Sciatic nerve (tissue), 2 donors: ENCODE data around the gene FOXO3. TPM values are rescaled to one million over a fixed set of nuclear protein-coding genes. Genes with fewer than 3 reads are reported as not detected.

ENCODE experiments used
- ATAC-seq: fragments of 200-7000 bp; cut with Tn5 transposase; one replicate; pipeline ENCODE4 v1.9.1; 2020; ENCODE audit warnings: mild to moderate bottlenecking, moderate library complexity
- DNase-seq: peaks from one replicate; pipeline ENCODE4 v3.0.0-alpha.2; 2020; ENCODE audit warnings: low spot score
- intact Hi-C: fragments of 100-400 bp; cut with DNase I; formaldehyde crosslinking; loops from one replicate; pipeline ENCODE4 v1.14.2; 2022
- total RNA-seq: library from RNA; stranded (reverse); fragmentation: NEBNext Ultra II Directional; extraction: Animal tissue kit (Norgen Biotek cat#: 25700); gene quantifications from one replicate; pipeline ENCODE4 v1.2.1, GENCODE V29; 2021
- donor health status: DM: no; HTN: no; CAD: no.
- donor health status: DM: no; HTN: no; CAD: no.

FOXO3 gene
- total RNA-seq, 1 donor from 2014 or later = 79.1 TPM

DNA sequence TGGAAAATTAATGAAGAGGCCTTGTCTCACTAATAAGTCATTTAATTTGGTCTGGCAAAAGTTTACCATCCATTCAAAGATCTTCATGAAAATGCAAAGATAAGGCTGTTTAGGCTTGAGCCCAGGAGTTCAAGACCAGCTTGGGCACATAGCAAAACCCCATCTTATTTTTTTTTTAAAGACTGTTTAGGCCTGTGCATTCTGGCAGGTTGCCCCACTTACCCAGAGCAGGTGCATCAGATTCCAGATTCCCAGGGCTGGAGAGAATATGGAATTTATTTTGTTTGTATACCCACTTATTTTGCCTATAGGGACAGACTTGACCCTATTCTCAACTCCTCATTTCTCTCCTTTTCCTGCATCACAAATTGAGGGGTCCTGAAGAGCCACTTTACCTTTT lies 5.7 kb downstream of the FOXO3 start:
- DNase-seq = no peak
- no peak for ATAC-seq
- intact Hi-C loops = no loop called here

DNA sequence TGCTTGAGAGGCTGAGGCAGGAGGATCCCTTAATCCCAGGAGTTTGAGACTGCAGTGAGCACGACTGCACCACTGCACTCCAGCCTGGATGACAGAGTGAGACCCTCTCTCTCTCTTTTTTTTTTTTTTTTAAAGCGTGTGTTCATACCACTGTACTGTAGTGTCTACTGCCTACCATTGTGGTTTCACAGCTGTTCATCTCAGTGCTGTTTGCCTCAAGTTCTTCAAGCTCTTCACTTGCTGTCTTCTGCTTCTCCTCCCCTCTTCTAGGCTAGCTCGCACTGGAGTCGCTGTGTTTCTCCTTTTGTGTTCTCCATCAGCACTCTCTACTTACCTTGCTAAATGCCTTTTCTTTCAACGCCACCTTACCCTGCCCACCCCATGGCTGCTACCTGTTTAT lies 7.4 kb downstream of the FOXO3 start:
- ATAC-seq (no peak), DNase-seq (no peak)
- intact Hi-C loops = no loop called here

GRCh38 chr6:108568551-108569305 lies 8.0 kb downstream of the FOXO3 start:
- ATAC-seq (no peak), DNase-seq (no peak)
- intact Hi-C loops = no loop called here

DNA sequence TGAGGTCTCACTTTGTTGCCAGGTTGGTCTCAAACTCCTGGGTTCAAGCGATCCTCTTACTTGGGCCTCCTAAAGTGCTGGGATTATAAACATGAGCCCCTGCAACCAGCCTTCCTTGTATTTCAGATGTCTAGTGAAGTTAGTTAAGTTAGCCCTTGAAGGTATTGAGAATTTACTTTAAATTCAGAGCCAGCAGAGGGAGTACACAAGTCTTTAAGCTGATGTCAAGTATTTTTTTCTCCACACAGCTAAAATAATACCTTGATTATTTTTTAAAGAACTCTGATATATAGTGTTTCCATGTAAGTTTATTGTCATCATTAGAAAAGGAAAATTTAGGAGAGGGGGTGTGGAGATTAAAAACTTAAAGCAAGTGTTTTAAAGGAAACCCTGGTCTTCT lies 9.8 kb downstream of the FOXO3 start:
- intact Hi-C loops = no loop called here
- DNase-seq = no peak
- ATAC-seq = no peak

- DNase-seq (no peak), ATAC-seq (peak; percentile 45)
- intact Hi-C loops = no loop called here
These were observed 13.9 kb downstream of the FOXO3 start for GRCh38 chr6:108574457-108575141.

DNA sequence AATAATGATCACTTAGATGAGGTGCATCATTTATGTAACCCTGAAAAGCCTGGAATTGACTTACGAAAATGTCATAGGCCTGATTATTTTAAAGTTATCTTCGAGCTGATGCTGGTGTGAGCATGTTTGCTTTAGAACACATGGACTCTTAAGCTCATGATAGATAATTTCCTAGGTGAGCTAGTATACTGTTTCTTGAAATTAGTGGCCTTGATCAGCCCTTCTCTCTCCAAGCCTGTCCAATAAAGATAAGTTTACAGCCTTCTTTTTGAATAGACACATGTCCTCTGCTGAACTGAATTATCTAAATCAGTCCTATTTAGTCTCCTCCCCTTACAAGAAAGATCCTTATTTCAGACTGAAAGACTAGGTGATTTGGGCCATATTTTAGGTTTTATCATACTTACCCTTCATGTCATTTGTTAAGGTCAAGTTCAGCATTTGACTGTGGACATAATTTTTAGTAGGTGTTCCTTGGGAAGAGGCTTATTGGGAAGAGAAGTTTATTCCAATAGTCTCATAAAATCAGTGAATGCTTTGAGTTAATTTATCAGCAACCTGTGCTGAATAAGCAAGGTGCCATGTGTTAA lies 15.3 kb downstream of the FOXO3 start:
- ATAC-seq (no peak), DNase-seq (no peak)
- intact Hi-C loops = no loop called here

GRCh38 chr6:108576709-108577108 lies 16.0 kb downstream of the FOXO3 start:
- intact Hi-C loops = no loop called here
- peak; percentile 6 for ATAC-seq
- no peak for DNase-seq

DNA sequence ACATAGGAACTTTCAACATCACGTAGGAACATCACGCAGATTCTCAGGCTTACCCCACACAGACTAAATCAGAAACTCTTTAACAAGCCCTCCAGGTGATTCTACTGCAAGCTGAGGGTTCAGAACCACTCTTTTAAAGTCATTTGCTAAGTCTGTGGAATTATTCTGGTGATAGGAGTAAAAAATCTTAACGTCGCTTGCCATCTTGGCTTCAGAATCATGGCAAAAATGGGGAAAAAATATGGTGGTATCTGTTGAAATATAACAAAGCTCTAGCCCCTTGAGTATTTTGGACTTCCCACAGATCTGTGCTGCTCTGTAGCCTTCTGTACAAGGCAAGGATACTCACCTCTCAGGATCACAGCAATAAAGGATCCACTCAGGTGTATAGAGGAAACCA lies 17.4 kb downstream of the FOXO3 start:
- intact Hi-C loops = no loop called here
- no peak for DNase-seq
- no peak for ATAC-seq

GRCh38 chr6:108578595-108579327 lies 18.0 kb downstream of the FOXO3 start:
- ATAC-seq (no peak), DNase-seq (no peak)
- intact Hi-C loops = no loop called here

DNA sequence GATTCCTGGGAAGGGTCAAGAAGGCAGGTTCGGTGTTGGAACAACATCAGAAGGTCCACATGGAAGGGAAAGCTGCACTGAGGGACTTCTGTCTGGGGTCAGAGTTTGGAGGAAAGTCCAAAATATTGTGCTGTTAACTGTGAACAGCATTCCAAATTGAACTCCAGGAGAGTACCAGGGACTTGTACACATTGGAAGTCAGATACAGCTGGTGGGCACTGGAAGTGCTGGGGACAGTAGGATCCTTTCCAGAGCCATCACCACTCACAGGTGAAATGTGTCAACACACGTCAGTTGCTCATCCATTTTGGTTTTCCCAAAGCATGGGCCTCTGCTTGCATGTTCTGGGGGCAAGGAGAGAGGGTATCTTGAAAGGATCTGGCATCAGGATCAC lies 18.6 kb downstream of the FOXO3 start:
- ATAC-seq (no peak), DNase-seq (no peak)
- intact Hi-C loops = no loop called here

- intact Hi-C loops = no loop called here
- ATAC-seq = no peak
These were observed 19.9 kb downstream of the FOXO3 start for GRCh38 chr6:108580646-108581045.

DNA sequence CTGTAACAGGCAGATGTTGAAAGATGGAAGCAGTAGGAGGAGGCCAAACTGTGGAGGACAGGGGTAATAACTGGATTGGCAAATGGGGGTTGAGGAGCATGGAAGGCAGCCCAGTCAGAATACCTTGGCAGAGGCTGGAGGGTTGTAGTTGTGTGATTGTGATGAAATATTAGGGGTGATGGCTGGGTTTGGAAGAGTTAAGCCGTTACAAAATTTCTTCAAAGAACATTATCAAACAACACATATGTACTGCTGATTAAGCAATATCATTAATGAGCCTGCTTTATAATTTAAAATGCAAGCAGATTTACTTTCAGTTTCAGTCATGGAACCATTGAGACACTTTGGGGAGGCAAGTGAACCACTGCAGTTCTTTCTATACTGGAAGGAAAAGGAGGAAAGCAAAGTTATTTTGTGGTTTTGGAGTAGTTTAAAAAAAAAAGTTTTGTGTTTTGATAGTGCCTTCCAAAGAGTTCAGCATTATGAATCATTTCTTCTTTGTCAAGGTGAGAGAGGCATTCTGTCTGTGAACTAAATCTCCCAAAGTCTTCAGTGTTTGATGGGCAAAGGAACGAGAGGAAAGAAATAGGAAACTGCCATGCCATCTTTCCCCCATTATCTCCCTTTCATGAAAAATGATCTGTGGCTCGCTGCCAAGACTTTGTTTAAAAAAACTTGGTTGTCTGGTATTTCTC lies 20.7 kb downstream of the FOXO3 start:
- peak; percentile 84 for ATAC-seq
- no peak for DNase-seq
- intact Hi-C loops = no loop called here

More at GRCh38 chr6:108580646-108581045, 19.9 kb downstream of the FOXO3 start:
- no peak for DNase-seq

- ATAC-seq = no peak
- no peak for DNase-seq
- intact Hi-C loops = no loop called here
These were observed 21.3 kb downstream of the FOXO3 start for GRCh38 chr6:108581932-108582475.

- DNase-seq = no peak
- no peak for ATAC-seq
- intact Hi-C loops = no loop called here
These were observed 21.9 kb downstream of the FOXO3 start for GRCh38 chr6:108582618-108583017.

GRCh38 chr6:108584323-108584722 lies 23.6 kb downstream of the FOXO3 start:
- ATAC-seq (no peak), DNase-seq (no peak)
- intact Hi-C loops = no loop called here

GRCh38 chr6:108585359-108585758 lies 24.6 kb downstream of the FOXO3 start:
- intact Hi-C loops = no loop called here
- no peak for DNase-seq
- ATAC-seq = no peak

DNA sequence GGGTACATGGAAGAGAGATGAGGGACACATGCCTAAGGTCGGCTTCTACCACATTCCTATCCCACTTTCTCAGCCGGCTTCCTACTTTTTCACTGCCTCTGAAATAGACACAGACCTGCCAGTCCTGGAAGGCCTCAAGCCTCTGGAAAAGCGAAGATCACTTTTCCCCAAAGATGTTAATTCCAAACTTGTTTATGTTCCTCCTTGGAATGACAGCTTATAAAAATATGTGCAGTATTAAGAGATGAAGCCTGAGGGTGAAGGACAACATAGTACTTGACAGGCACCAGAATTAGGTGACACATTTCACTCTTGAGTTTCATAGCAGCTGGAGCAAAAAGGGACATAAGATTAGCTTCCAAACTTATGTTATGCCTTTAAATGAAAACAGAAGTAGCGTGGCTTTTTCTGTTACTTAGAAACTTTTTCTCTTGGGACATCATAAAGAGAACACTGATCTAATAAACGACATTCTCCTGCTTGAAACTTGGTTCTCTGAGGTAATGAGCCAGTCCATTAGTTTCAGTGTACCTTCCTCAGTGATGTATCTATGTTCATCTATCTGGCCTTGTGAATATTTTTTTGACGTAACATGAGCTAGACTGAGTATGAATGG lies 25.3 kb downstream of the FOXO3 start:
- intact Hi-C loops = no loop called here
- ATAC-seq (no peak), DNase-seq (no peak)

DNA sequence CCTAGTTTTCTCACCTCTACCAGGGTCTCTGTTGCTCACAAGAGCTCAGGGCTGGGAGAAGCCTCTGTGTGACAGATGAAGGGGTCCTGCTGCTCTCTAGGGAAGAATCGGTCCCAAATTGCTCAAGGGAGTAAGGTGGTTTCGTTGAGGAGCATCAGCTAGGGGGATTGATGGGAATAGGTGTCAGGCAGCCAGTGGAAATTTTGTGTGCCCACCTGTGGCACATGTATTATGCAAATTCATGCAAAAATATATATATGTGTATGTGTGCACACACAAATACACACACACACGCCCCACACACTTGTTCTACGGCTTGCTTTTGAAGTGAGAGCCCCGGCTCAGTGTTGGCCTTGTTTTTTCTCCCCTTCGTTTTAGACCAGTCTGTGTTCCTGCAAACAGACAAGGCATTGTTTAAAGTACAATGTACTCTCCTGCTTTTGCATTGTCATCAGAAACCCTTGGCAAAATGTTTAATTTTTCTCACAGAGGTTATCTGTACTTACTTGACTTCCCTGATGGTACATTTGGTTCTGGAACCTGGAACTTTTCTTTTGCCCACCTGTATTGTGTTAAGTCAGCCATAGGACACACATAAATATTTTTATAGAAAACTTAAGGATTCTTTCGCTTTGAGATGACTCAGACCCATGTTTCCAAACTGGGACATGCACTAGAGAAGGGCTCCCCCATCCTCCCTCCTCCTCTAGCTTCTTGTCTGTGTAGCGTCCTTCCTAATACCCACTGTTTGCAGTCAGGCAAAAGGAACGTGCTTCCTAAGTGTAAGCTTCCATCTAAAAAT lies 26.7 kb downstream of the FOXO3 start:
- no peak for DNase-seq
- intact Hi-C loops = loop anchor here (1.0 kb wide), 1 partner anchor 24 kb away; no protein-coding TSS in a partner anchor
- no peak for ATAC-seq
